CD8-positive, alpha-beta memory T cell (primary cell): ENCODE measurements around the gene LRRC75A. TPM values are rescaled to one million over a fixed set of nuclear protein-coding genes. Genes with fewer than 3 reads are reported as not detected.

Source experiments
- CTCF ChIA-PET: fragments of 350-600 bp; sonication (Branson Sonifier 250); formaldehyde crosslinking; loops from one replicate; lab custom pipeline; 2021; ENCODE audit warnings: antibody characterized with exemption; lab: Charles Lee
- POLR2A ChIA-PET: fragments of 350-600 bp; sonication (Branson Sonifier 250); formaldehyde crosslinking; loops from one replicate; lab custom pipeline; 2021; ENCODE audit warnings: antibody characterized with exemption; lab: Charles Lee
- DNase-seq, 5 donors: peaks; one replicate each; pipeline versions ENCODE4 v3.0.0 to v3.0.0-alpha.2; 2020 to 2022; ENCODE audit warnings: mixed read lengths in 1 of 5
- H3K27ac ChIP-seq: one replicate; pipeline ENCODE4 v1.7.0; 2013; ENCODE audit warnings: low read depth, mild to moderate bottlenecking, low read length, moderate library complexity
- H3K27me3 ChIP-seq: 2 replicates; pipeline ENCODE4 v1.7.0; 2013; ENCODE audit warnings: low read length, mild to moderate bottlenecking; ENCODE audit not compliant: insufficient read depth, poor library complexity, severe bottlenecking
- H3K36me3 ChIP-seq: 2 replicates; pipeline ENCODE4 v1.7.0; 2013; ENCODE audit warnings: mild to moderate bottlenecking, low read length, moderate library complexity; ENCODE audit not compliant: insufficient read depth
- H3K4me1 ChIP-seq: 2 replicates; pipeline ENCODE4 v1.7.0; 2013; ENCODE audit warnings: mild to moderate bottlenecking, low read length, moderate library complexity; ENCODE audit not compliant: insufficient read depth
- H3K4me3 ChIP-seq: 2 replicates; pipeline ENCODE4 v1.7.0; 2013; ENCODE audit warnings: mild to moderate bottlenecking, low read length
- H3K9me3 ChIP-seq: 2 replicates; pipeline ENCODE4 v1.7.0; 2013; ENCODE audit warnings: mild to moderate bottlenecking, low read length
- H3K27ac Mint-ChIP-seq, 8 donors: one replicate each; pipeline ENCODE4 v1.8.0; 2020 to 2021; ENCODE audit warnings: mixed read lengths in 8 of 8, mild to moderate bottlenecking in 6 of 8, inconsistent platforms in 3 of 8, moderate library complexity in 3 of 8
- H3K27me3 Mint-ChIP-seq, 2 donors: one replicate each; pipeline ENCODE4 v1.8.0; 2020 to 2021; ENCODE audit warnings: mixed read lengths in 2 of 2, mild to moderate bottlenecking in 1 of 2, moderate library complexity in 1 of 2
- H3K36me3 Mint-ChIP-seq, 3 donors: one replicate each; pipeline ENCODE4 v1.8.0; 2020 to 2021; ENCODE audit warnings: mixed read lengths in 3 of 3, inconsistent platforms in 1 of 3, mild to moderate bottlenecking in 1 of 3
- H3K4me1 Mint-ChIP-seq, 3 donors: one replicate each; pipeline ENCODE4 v1.8.0; 2020 to 2021; ENCODE audit warnings: mixed read lengths in 3 of 3, inconsistent platforms in 1 of 3, mild to moderate bottlenecking in 1 of 3
- H3K4me3 Mint-ChIP-seq, 7 donors: one replicate each; pipeline ENCODE4 v1.8.0; 2020 to 2021; ENCODE audit warnings: mixed read lengths in 7 of 7, mild to moderate bottlenecking in 6 of 7, moderate library complexity in 4 of 7, inconsistent platforms in 2 of 7
- H3K9me3 Mint-ChIP-seq, 5 donors: one replicate each; pipeline ENCODE4 v1.8.0; 2020 to 2022; ENCODE audit warnings: mixed read lengths in 5 of 5, mild to moderate bottlenecking in 3 of 5, moderate library complexity in 2 of 5, inconsistent platforms in 1 of 5
- polyA plus RNA-seq: library from polyadenylated mRNA; unstranded; fragments of 300-500 nt; fragmentation: Illumina TruSeq; gene quantifications from one replicate; pipeline ENCODE4 v1.2.3, GENCODE V29; 2021
- total RNA-seq, 2 experiments: library from RNA; stranded (reverse); gene quantifications; one replicate each; pipeline ENCODE4 v1.2.3, GENCODE V29; 2021

The LRRC75A gene
- total and polyA plus RNA-seq, 3 experiments from 2014 or later, result 2.2 to 4.6 (median 2.6) TPM

DNA sequence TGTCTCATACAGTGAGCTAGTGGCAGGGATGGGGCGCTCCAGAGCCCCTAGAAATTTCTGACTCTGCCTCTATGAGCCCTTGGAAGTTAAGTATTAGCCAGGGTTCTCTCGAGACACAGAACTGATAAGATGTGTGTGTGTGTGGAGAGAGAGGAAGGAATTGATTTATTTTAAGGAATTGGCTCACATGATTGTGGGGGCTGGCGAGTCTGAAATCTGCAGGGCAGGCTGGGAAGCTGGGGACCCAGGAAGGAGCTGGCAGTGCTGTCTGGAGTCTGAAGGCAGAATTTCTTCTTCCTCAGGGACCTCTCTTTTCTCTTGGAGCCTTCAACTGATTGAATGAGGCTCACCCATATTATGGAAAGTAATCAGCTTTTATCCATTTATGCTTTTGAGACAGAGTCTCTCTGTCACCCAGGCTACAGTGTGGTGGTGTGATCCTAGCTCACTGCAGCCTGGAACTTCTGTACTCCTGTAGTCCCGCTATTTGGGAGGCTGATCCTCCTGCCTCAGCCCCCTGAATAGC lies 16.8 kb downstream of the LRRC75A start:
- H3K27ac ChIP-seq, result no peak overlapping the region
- no peaks in the 10 kb centered on the region for H3K4me1 ChIP-seq
- DNase-seq, result no peak
- H3K4me3 ChIP-seq, result no peak overlapping the region
- H3K27me3 ChIP-seq, result no peaks in the 10 kb centered on the region
- H3K9me3 ChIP-seq, result no peaks in the 10 kb centered on the region
- ChIA-PET CTCF (interaction anchor here (1.7 kb wide), 1 partner anchor 111 kb away, joined by 8 read pairs; no protein-coding TSS in a partner anchor), POLR2A (no interaction called here)
- Mint-ChIP-seq H3K36me3 (peaks cover 0 to 2% (median 0%) of the 10 kb centered on the region in 3 donors), H3K4me1 (no peaks in the 10 kb centered on the region), H3K27me3 (peaks cover 0 to 1% of the 10 kb centered on the region in 2 donors), H3K9me3 (no peaks in the 10 kb centered on the region), H3K4me3 (no peak overlapping the region), H3K27ac (peak overlapping the region in 1 of 8 donors; percentile 6)
- no peaks in the 10 kb centered on the region for H3K36me3 ChIP-seq

GRCh38 chr17:16474012-16474725 lies 17.8 kb downstream of the LRRC75A start:
- no peak for DNase-seq
- Histone ChIP-seq H3K27me3 (no peaks in the 10 kb centered on the region), H3K4me3 (no peak overlapping the region), H3K27ac (no peak overlapping the region), H3K4me1 (no peaks in the 10 kb centered on the region), H3K36me3 (no peaks in the 10 kb centered on the region), H3K9me3 (no peaks in the 10 kb centered on the region)
- H3K9me3 Mint-ChIP-seq, result no peaks in the 10 kb centered on the region
- H3K36me3 Mint-ChIP-seq, result peaks cover 0 to 2% (median 2%) of the 10 kb centered on the region in 3 donors
- POLR2A ChIA-PET, result no interaction called here
- H3K27ac Mint-ChIP-seq, result no peak overlapping the region
- H3K4me1 Mint-ChIP-seq, result no peaks in the 10 kb centered on the region
- CTCF ChIA-PET, result interaction anchor here (1.7 kb wide), 1 partner anchor 110 kb away, joined by 8 read pairs; no protein-coding TSS in a partner anchor
- no peak overlapping the region for H3K4me3 Mint-ChIP-seq
- H3K27me3 Mint-ChIP-seq, result peaks cover 0 to 1% of the 10 kb centered on the region in 2 donors

DNA sequence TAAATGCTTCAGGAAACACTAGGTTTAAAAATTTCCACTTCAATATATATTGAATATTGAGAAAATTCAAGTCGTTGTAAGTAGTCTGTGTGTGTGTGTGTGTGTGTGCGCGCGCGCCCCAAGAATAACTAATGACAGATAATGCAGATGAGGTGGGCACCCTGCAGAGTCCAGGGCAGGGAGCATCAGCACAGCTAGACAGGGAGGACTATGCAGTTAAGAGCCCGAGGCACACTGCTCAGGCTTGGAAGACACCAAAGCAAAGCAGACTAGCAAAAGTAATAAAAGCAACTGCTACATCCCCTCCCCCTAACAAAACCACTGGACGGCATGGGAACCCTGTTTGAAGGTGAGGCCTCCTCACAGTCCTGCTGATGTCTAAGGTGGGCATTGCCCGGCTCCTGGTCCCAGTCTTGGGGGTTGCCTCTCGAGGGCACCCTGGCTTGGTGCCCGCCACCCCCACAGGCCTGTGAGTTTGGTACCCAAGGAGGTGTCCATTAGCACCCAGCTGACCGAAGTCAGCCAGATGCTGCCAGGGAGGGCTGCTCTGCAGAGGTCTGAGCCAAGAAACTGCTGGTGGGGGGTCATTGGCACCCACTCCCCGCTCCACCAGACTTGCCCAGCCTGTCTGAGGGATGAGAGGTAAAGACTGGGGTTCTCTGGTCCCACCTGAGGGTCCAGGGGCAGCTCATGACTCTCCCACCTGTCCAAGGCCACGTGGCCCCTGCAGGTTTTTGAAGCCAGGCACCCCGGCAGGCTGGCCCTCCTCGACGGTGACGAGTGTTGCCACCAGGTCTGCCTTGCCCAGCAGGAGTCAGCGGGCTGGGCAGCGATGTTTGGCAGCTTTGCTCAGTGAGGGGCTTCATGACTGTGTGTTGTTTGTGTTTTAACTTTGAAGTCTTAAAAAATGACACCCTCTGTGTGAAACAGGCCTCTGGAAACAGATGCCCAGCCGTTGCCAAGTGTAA lies 18.7 kb downstream of the LRRC75A start:
- Mint-ChIP-seq H3K27me3 (peaks cover 0 to 1% of the 10 kb centered on the region in 2 donors), H3K9me3 (no peaks in the 10 kb centered on the region), H3K36me3 (peaks cover 0 to 3% (median 2%) of the 10 kb centered on the region in 3 donors), H3K4me3 (no peak overlapping the region), H3K27ac (no peak overlapping the region), H3K4me1 (no peaks in the 10 kb centered on the region)
- H3K27ac ChIP-seq, result no peak overlapping the region
- DNase-seq, result no peak
- H3K4me1 ChIP-seq, result no peaks in the 10 kb centered on the region
- POLR2A ChIA-PET, result no interaction called here
- H3K4me3 ChIP-seq, result no peak overlapping the region
- H3K36me3 ChIP-seq, result no peaks in the 10 kb centered on the region
- no peaks in the 10 kb centered on the region for H3K9me3 ChIP-seq
- H3K27me3 ChIP-seq, result no peaks in the 10 kb centered on the region
- CTCF ChIA-PET, result no interaction called here

- no peaks in the 10 kb centered on the region for H3K4me1 Mint-ChIP-seq
- no peak overlapping the region for H3K4me3 Mint-ChIP-seq
- Histone ChIP-seq H3K4me3 (no peak overlapping the region), H3K4me1 (no peaks in the 10 kb centered on the region), H3K27me3 (no peaks in the 10 kb centered on the region), H3K36me3 (no peaks in the 10 kb centered on the region), H3K27ac (no peak overlapping the region), H3K9me3 (no peaks in the 10 kb centered on the region)
- H3K9me3 Mint-ChIP-seq, result no peaks in the 10 kb centered on the region
- no peak overlapping the region for H3K27ac Mint-ChIP-seq
- CTCF ChIA-PET, result no interaction called here
- no peak for DNase-seq
- H3K36me3 Mint-ChIP-seq, result peaks cover 0 to 4% (median 2%) of the 10 kb centered on the region in 3 donors
- peaks cover 0 to 1% of the 10 kb centered on the region in 2 donors for H3K27me3 Mint-ChIP-seq
- POLR2A ChIA-PET, result no interaction called here
These were observed 19.5 kb downstream of the LRRC75A start for GRCh38 chr17:16472539-16472938.

- no peaks in the 10 kb centered on the region for H3K4me1 Mint-ChIP-seq
- CTCF ChIA-PET, result no interaction called here
- H3K36me3 ChIP-seq, result no peaks in the 10 kb centered on the region
- peak overlapping the region in 1 of 8 donors; percentile 61 for H3K27ac Mint-ChIP-seq
- no peak for DNase-seq
- H3K27me3 ChIP-seq, result no peaks in the 10 kb centered on the region
- POLR2A ChIA-PET, result no interaction called here
- H3K9me3 ChIP-seq, result no peaks in the 10 kb centered on the region
- H3K36me3 Mint-ChIP-seq, result peaks cover 0 to 4% (median 2%) of the 10 kb centered on the region in 3 donors
- H3K27ac ChIP-seq, result no peak overlapping the region
- no peak overlapping the region for H3K4me3 Mint-ChIP-seq
- no peaks in the 10 kb centered on the region for H3K4me1 ChIP-seq
- H3K4me3 ChIP-seq, result no peak overlapping the region
- peaks cover 0 to 1% of the 10 kb centered on the region in 2 donors for H3K27me3 Mint-ChIP-seq
- no peaks in the 10 kb centered on the region for H3K9me3 Mint-ChIP-seq
These were observed 20.7 kb downstream of the LRRC75A start for GRCh38 chr17:16471295-16471694.

GRCh38 chr17:16470265-16470664 lies 21.7 kb downstream of the LRRC75A start:
- no peaks in the 10 kb centered on the region for H3K36me3 ChIP-seq
- H3K9me3 ChIP-seq, result no peaks in the 10 kb centered on the region
- H3K27ac ChIP-seq, result no peak overlapping the region
- peaks cover 0 to 1% of the 10 kb centered on the region in 2 donors for H3K27me3 Mint-ChIP-seq
- CTCF ChIA-PET, result no interaction called here
- no peak for DNase-seq
- H3K27me3 ChIP-seq, result no peaks in the 10 kb centered on the region
- no peak overlapping the region for H3K4me3 Mint-ChIP-seq
- POLR2A ChIA-PET, result no interaction called here
- no peaks in the 10 kb centered on the region for H3K4me1 ChIP-seq
- no peaks in the 10 kb centered on the region for H3K9me3 Mint-ChIP-seq
- H3K4me3 ChIP-seq, result no peak overlapping the region
- H3K27ac Mint-ChIP-seq, result no peak overlapping the region
- H3K4me1 Mint-ChIP-seq, result no peaks in the 10 kb centered on the region
- H3K36me3 Mint-ChIP-seq, result peaks cover 0 to 4% (median 2%) of the 10 kb centered on the region in 3 donors

DNA sequence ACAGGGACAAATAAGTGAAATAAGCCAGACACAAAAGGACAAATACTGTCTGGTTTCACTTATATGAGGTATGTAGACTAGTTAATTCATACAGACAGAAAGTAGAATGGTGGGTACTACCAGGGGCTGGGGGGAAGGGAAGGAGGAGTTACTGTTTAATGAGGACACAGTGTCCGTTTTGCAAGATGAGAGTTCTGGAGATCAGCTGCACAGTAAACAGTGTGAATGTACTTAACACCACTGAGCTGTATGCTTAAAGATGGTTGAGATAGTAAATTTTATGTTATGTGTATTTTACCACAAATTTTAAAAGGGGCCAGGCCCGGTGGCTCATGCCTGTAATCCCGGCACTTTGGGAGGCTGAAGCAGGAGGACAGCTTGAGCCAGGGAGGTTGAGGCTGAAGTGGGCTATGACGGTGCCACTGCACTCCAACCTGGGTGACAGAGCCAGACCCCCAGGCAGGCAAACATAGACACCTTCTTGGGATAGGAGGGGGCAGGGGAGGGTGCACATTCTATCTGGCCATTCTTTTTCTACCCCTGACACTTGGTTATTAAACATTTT lies 23.5 kb downstream of the LRRC75A start:
- H3K27ac Mint-ChIP-seq, result peak overlapping the region in 1 of 8 donors; percentile 85
- Histone ChIP-seq H3K27ac (no peak overlapping the region), H3K36me3 (no peaks in the 10 kb centered on the region), H3K27me3 (no peaks in the 10 kb centered on the region), H3K4me1 (no peaks in the 10 kb centered on the region), H3K4me3 (no peak overlapping the region), H3K9me3 (no peaks in the 10 kb centered on the region)
- no peak overlapping the region for H3K4me3 Mint-ChIP-seq
- DNase-seq, result no peak
- no peaks in the 10 kb centered on the region for H3K4me1 Mint-ChIP-seq
- H3K9me3 Mint-ChIP-seq, result no peaks in the 10 kb centered on the region
- H3K36me3 Mint-ChIP-seq, result peaks cover 0 to 4% (median 2%) of the 10 kb centered on the region in 3 donors
- CTCF ChIA-PET, result interaction anchor here (1.7 kb wide), 1 partner anchor 15 kb away, joined by 4 read pairs; no protein-coding TSS in a partner anchor
- peaks cover 0 to 1% of the 10 kb centered on the region in 2 donors for H3K27me3 Mint-ChIP-seq
- POLR2A ChIA-PET, result no interaction called here
